Measurements from ENCODE around the gene FBLN7. TPM values are rescaled to one million over a fixed set of nuclear protein-coding genes. Genes with fewer than 3 reads are reported as not detected.

FBLN7 gene
- total RNA-seq, 1 experiment from 2014 or later: 0.70 TPM

GRCh38 chr2:112189001-112189556, 50.9 kb downstream of the FBLN7 start:
- Histone ChIP-seq H3K9me2 (ENCODE audit: insufficient read depth) (no peaks in the 10 kb centered on the region), H3K4me1 (replicated peaks; ENCODE audit: insufficient read depth) (no peaks in the 10 kb centered on the region), H3K27me3 (ENCODE audit: insufficient read depth, low read depth) (no peaks in the 10 kb centered on the region), H4K20me1 (ENCODE audit: insufficient read depth) (no peaks in the 10 kb centered on the region), H3F3A (ENCODE audit: insufficient read depth, low read depth) (no peaks in the 10 kb centered on the region), H3K79me2 (ENCODE audit: low read depth) (no peaks in the 10 kb centered on the region), H3K9me3 (ENCODE audit: insufficient read depth, low read depth) (no peaks in the 10 kb centered on the region), H3K27ac (no peak overlapping the region), H3K4me2 (no peak overlapping the region), H3K36me3 (ENCODE audit: low read depth) (no peaks in the 10 kb centered on the region), H2AFZ (no peak overlapping the region), H3K4me3 (no peak overlapping the region)
- intact Hi-C loops (cut with micrococcal nuclease; ENCODE audit: unreplicated experiment): no loop called here
- BruUV-seq (replicated peaks): no TSS peak
- ChIA-PET CTCF (no interaction called here), POLR2A (ENCODE audit: unreplicated experiment) (no interaction called here)
- no peak for DNase-seq
- TF ChIP-seq CTCF (conservative IDR thresholded peaks at IDR 0.05): no peak
- no peak for TF ChIP-seq EZH2 (IDR thresholded peaks at IDR 0.05; ENCODE audit: low read depth)

- Histone ChIP-seq H2AFZ (no peak overlapping the region), H3K4me3 (no peak overlapping the region), H3K9me2 (ENCODE audit: insufficient read depth) (no peaks in the 10 kb centered on the region), H3K27ac (no peak overlapping the region), H3K4me1 (replicated peaks; ENCODE audit: insufficient read depth) (no peaks in the 10 kb centered on the region), H3F3A (ENCODE audit: insufficient read depth, low read depth) (no peaks in the 10 kb centered on the region), H3K4me2 (no peak overlapping the region), H3K27me3 (ENCODE audit: insufficient read depth, low read depth) (no peaks in the 10 kb centered on the region), H3K79me2 (ENCODE audit: low read depth) (no peaks in the 10 kb centered on the region), H4K20me1 (ENCODE audit: insufficient read depth) (no peaks in the 10 kb centered on the region), H3K9me3 (ENCODE audit: insufficient read depth, low read depth) (no peaks in the 10 kb centered on the region), H3K36me3 (ENCODE audit: low read depth) (no peaks in the 10 kb centered on the region)
- ChIA-PET CTCF (no interaction called here), POLR2A (ENCODE audit: unreplicated experiment) (no interaction called here)
- BruUV-seq (replicated peaks): no TSS peak
- intact Hi-C loops (cut with micrococcal nuclease; ENCODE audit: unreplicated experiment): no loop called here
- no peak for TF ChIP-seq CTCF (conservative IDR thresholded peaks at IDR 0.05)
- TF ChIP-seq EZH2 (IDR thresholded peaks at IDR 0.05; ENCODE audit: low read depth): no peak
- no peak for DNase-seq
These were observed 55.8 kb downstream of the FBLN7 start for GRCh38 chr2:112194028-112194427.

- intact Hi-C loops (cut with micrococcal nuclease; ENCODE audit: unreplicated experiment): no loop called here
- no peak for DNase-seq
- H3K27ac ChIP-seq: no peak overlapping the region
- TF ChIP-seq EZH2 (IDR thresholded peaks at IDR 0.05; ENCODE audit: low read depth) (no peak), CTCF (conservative IDR thresholded peaks at IDR 0.05) (no peak)
- H3K79me2 ChIP-seq (ENCODE audit: low read depth): no peaks in the 10 kb centered on the region
- H3K4me2 ChIP-seq: no peak overlapping the region
- H3K9me2 ChIP-seq (ENCODE audit: insufficient read depth): no peaks in the 10 kb centered on the region
- H3K9me3 ChIP-seq (ENCODE audit: insufficient read depth, low read depth): no peaks in the 10 kb centered on the region
- BruUV-seq (replicated peaks): no TSS peak
- ChIA-PET CTCF (no interaction called here), POLR2A (ENCODE audit: unreplicated experiment) (no interaction called here)
- no peak overlapping the region for H3K4me3 ChIP-seq
- no peaks in the 10 kb centered on the region for H4K20me1 ChIP-seq (ENCODE audit: insufficient read depth)
- H3K36me3 ChIP-seq (ENCODE audit: low read depth): no peaks in the 10 kb centered on the region
- H3K4me1 ChIP-seq (replicated peaks; ENCODE audit: insufficient read depth): no peaks in the 10 kb centered on the region
- H2AFZ ChIP-seq: no peak overlapping the region
- no peaks in the 10 kb centered on the region for H3F3A ChIP-seq (ENCODE audit: insufficient read depth, low read depth)
- no peaks in the 10 kb centered on the region for H3K27me3 ChIP-seq (ENCODE audit: insufficient read depth, low read depth)
These were observed 56.3 kb downstream of the FBLN7 start for GRCh38 chr2:112194482-112194881.

Data from PC-9 (cell line).